Measurements from ENCODE around the gene MRAS.

- TF ChIP-seq, protein P1, sequence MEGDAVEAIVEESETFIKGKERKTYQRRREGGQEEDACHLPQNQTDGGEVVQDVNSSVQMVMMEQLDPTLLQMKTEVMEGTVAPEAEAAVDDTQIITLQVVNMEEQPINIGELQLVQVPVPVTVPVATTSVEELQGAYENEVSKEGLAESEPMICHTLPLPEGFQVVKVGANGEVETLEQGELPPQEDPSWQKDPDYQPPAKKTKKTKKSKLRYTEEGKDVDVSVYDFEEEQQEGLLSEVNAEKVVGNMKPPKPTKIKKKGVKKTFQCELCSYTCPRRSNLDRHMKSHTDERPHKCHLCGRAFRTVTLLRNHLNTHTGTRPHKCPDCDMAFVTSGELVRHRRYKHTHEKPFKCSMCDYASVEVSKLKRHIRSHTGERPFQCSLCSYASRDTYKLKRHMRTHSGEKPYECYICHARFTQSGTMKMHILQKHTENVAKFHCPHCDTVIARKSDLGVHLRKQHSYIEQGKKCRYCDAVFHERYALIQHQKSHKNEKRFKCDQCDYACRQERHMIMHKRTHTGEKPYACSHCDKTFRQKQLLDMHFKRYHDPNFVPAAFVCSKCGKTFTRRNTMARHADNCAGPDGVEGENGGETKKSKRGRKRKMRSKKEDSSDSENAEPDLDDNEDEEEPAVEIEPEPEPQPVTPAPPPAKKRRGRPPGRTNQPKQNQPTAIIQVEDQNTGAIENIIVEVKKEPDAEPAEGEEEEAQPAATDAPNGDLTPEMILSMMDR (IDR thresholded peaks at IDR 0.05; ENCODE audit: insufficient read depth, low read depth, low read length): no peak
- TF ChIP-seq EZH2 (IDR thresholded peaks at IDR 0.05; ENCODE audit: insufficient read depth, low read length): no peak
Observed at GRCh38 chr3:138378331-138378730, 30.0 kb downstream of the MRAS start.
